Activated CD8-positive, alpha-beta memory T cell treated with anti-CD3 and anti-CD28 coated beads for 36 hours (primary cell): Measurements from ENCODE around the gene VANGL2. TPM values are rescaled to one million over a fixed set of nuclear protein-coding genes. Genes with fewer than 3 reads are reported as not detected.

Experiments
- CTCF ChIA-PET: fragments of 350-600 bp; sonication (Branson Sonifier 250); formaldehyde crosslinking; loops from one replicate; lab custom pipeline; 2021; ENCODE audit warnings: antibody characterized with exemption; lab: Charles Lee
- POLR2A ChIA-PET: fragments of 350-600 bp; sonication (Branson Sonifier 250); formaldehyde crosslinking; loops from one replicate; lab custom pipeline; 2021; ENCODE audit warnings: antibody characterized with exemption; lab: Charles Lee
- total RNA-seq, 2 experiments: library from RNA; stranded (reverse); gene quantifications; one replicate each; pipeline ENCODE4 v1.2.3, GENCODE V29; 2021

The VANGL2 gene
- total RNA-seq, 2 experiments from 2014 or later: 0.04 to 0.06 TPM

GRCh38 chr1:160472112-160472511 lies 71.7 kb downstream of the VANGL2 start:
- CTCF ChIA-PET: no interaction called here
- POLR2A ChIA-PET: interaction anchor here (0.6 kb wide), 1 partner anchor 28 kb away, joined by 3 read pairs; no protein-coding TSS in a partner anchor

GRCh38 chr1:160474392-160475242 lies 74.3 kb downstream of the VANGL2 start:
- CTCF ChIA-PET: interaction anchor here (0.7 kb wide), 1 partner anchor 94 kb away, joined by 3 read pairs; no protein-coding TSS in a partner anchor
- POLR2A ChIA-PET: interaction anchor here (0.7 kb wide), 2 partner anchors 9 to 14 kb away, joined by 3 to 4 read pairs; no protein-coding TSS in a partner anchor

Other genes starting within 250 kb of the VANGL2 start
- gene ATP1A4, start 249.0 kb upstream of the VANGL2 start, total RNA-seq: not detected
- not detected for gene CASQ1, start 210.0 kb upstream of the VANGL2 start, total RNA-seq
- 10 to 100 TPM; 78.4 to 81.3 TPM for gene PEA15, start 195.2 kb upstream of the VANGL2 start, total RNA-seq
- gene DCAF8, start 138.0 kb upstream of the VANGL2 start, total RNA-seq: 10 to 100 TPM; 96.7 to 99.1 TPM
- gene PEX19, start 115.4 kb upstream of the VANGL2 start, total RNA-seq: 10 to 100 TPM; 57.0 to 58.1 TPM
- gene COPA, start 57.3 kb upstream of the VANGL2 start, total RNA-seq: 100 to 1,000 TPM; 127 to 130 TPM
- gene NCSTN, start 57.2 kb upstream of the VANGL2 start, total RNA-seq: 10 to 100 TPM; 58.0 to 58.4 TPM
- under 1 TPM; 0.46 to 0.59 TPM for gene NHLH1, start 33.5 kb upstream of the VANGL2 start, total RNA-seq
- gene SLAMF6, start 122.7 kb downstream of the VANGL2 start, total RNA-seq: 10 to 100 TPM; 40.0 to 41.9 TPM
- gene CD84, start 178.9 kb downstream of the VANGL2 start, total RNA-seq: 10 to 100 TPM; 15.7 to 17.6 TPM
- 100 to 1,000 TPM; 102 to 105 TPM for gene SLAMF1, start 246.5 kb downstream of the VANGL2 start, total RNA-seq